Right lobe of liver (tissue), 6 donors: ENCODE data around the gene CWC15. TPM values are rescaled to one million over a fixed set of nuclear protein-coding genes. Genes with fewer than 3 reads are reported as not detected.

Source experiments
- ATAC-seq, 4 donors: fragments of 200-7000 bp; cut with Tn5 transposase; one replicate each; pipeline ENCODE4 v1.9.1; 2020; ENCODE audit warnings: mild to moderate bottlenecking in 4 of 4, moderate library complexity in 4 of 4
- DNase-seq, 3 donors: peaks; one replicate each; pipeline ENCODE4 v3.0.0-alpha.2; 2020
- H3K27ac ChIP-seq, 3 donors: fragments of 200-600 bp; one replicate each; pipeline ENCODE4 v1.8.0; 2022
- H3K27me3 ChIP-seq, 2 donors: fragments of 200-600 bp; one replicate each; pipeline ENCODE4 v1.8.0; 2022
- H3K36me3 ChIP-seq, 4 donors: fragments of 200-600 bp; sonication (generic) in 1 of 4; one replicate each; pipeline versions ENCODE4 v1.5.1 to v1.8.0; 2017 to 2022; ENCODE audit warnings: control low read depth in 1 of 4
- H3K4me1 ChIP-seq, 4 donors: fragments of 200-600 bp; sonication (generic) in 1 of 4; one replicate each; pipeline versions ENCODE4 v1.5.1 to v1.8.0; 2017 to 2022; ENCODE audit warnings: control low read depth in 1 of 4
- H3K4me3 ChIP-seq, 3 donors: fragments of 200-600 bp; one replicate each; pipeline ENCODE4 v1.8.0; 2022
- H3K9me3 ChIP-seq, 4 donors: fragments of 200-600 bp; sonication (generic) in 1 of 4; one replicate each; pipeline versions ENCODE4 v1.5.1 to v1.8.0; 2017 to 2022; ENCODE audit warnings: control low read depth in 1 of 4
- POLR2A ChIP-seq: fragments of 450-650 bp; IDR thresholded peaks from one replicate; pipeline ENCODE4 v1.6.1; 2017; ENCODE audit warnings: antibody characterized with exemption, mild to moderate bottlenecking
- WGBS: methylation state at CpG from one replicate; pipeline ENCODE4 v1.1.6; 2018; ENCODE audit warnings: low coverage, low lambda C conversion rate; ENCODE audit not compliant: insufficient coverage; ENCODE audit errors: missing lambda C conversion rate; 5-methylcytosine and 5-hydroxymethylcytosine counted together
- intact Hi-C, 2 donors: fragments of 100-400 bp; cut with DNase I; formaldehyde crosslinking; loops; one replicate each; pipeline versions ENCODE4 v1.11.2 to v1.14.1; 2022
- total RNA-seq, 6 experiments: library from RNA; depleted of rRNA in 2 of 6; stranded (reverse); fragments of >200 nt in 2 of 6; fragmentation: NEBNext Ultra II Directional in 3 of 6; extraction: Animal tissue kit (Norgen Biotek cat#: 25700) in 3 of 6; gene quantifications; one replicate each; pipeline versions ENCODE4 v1.1.0 to v1.2.4, GENCODE V29; 2016 to 2023
- TF ChIP-seq, protein P1 (sequence below), 4 donors: fragments of 200-600 bp in 3 of 4; fragments of 450-650 bp in 1 of 4; IDR thresholded peaks; one replicate each; pipeline versions ENCODE4 v1.5.1 to v1.8.0; 2016 to 2022; ENCODE audit warnings: antibody characterized with exemption in 4 of 4, mild to moderate bottlenecking in 2 of 4
- donor health status: DM: no; HTN: yes; CAD: no.
- donor health status: DM: no; HTN: no; CAD: no.
- donor health status: DM: no; HTN: no; CAD: no.
- donor health status: DM: no; HTN: yes; CAD: no.
- donor health status: DM: no; HTN: yes; CAD: no.

The CWC15 gene
- total RNA-seq, 6 experiments from 2014 or later, result 23.5 to 31.0 (median 26.7) TPM

DNA sequence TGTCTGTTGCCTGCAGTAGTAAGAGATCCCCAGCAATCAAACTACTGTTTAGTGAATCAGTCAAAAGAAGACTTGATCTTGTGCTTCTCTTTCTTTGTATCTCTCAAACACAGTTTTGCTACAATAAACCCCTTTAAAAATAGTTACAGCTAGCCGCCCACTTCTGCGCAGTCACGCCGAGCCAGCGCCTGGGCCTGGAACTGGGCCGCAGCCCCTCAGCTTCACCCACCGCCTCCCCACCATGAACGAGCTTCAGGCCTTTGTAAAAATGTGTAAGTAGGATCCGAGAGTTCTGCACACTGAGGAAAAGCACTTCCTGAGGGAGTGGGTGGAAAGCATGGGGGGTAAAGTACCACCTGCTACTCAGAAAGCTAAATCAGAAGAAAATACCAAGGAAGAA is 60.5 kb downstream of the CWC15 start:
- no peak for TF ChIP-seq POLR2A
- TF ChIP-seq, protein P1, sequence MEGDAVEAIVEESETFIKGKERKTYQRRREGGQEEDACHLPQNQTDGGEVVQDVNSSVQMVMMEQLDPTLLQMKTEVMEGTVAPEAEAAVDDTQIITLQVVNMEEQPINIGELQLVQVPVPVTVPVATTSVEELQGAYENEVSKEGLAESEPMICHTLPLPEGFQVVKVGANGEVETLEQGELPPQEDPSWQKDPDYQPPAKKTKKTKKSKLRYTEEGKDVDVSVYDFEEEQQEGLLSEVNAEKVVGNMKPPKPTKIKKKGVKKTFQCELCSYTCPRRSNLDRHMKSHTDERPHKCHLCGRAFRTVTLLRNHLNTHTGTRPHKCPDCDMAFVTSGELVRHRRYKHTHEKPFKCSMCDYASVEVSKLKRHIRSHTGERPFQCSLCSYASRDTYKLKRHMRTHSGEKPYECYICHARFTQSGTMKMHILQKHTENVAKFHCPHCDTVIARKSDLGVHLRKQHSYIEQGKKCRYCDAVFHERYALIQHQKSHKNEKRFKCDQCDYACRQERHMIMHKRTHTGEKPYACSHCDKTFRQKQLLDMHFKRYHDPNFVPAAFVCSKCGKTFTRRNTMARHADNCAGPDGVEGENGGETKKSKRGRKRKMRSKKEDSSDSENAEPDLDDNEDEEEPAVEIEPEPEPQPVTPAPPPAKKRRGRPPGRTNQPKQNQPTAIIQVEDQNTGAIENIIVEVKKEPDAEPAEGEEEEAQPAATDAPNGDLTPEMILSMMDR (IDR thresholded peaks at IDR 0.05), result no peak
- intact Hi-C loops, result no loop called here
- Histone ChIP-seq H3K27me3 (no peaks in the 10 kb centered on the region), H3K27ac (no peak overlapping the region), H3K36me3 (no peaks in the 10 kb centered on the region), H3K4me3 (no peak overlapping the region), H3K4me1 (no peaks in the 10 kb centered on the region), H3K9me3 (no peaks in the 10 kb centered on the region)
- no peak for DNase-seq
- 91% methylated on average over 9 of the region's 9 CpGs for WGBS
- ATAC-seq, result no peak

Other genes with a start within 250 kb of the CWC15 start
- 10 to 100 TPM in 4 of 6 experiments, 1 to 10 TPM in 2; 7.4 to 43.8 (median 17.3) TPM for gene AMOTL1, start 205.2 kb downstream of the CWC15 start, total RNA-seq
- under 1 TPM; 0.07 to 0.80 (median 0.18) TPM for gene KDM4D, start 153 bp upstream of the CWC15 start, total RNA-seq
- not detected for gene KDM4E, start 51.7 kb upstream of the CWC15 start, total RNA-seq
- gene KDM4F, start 75.9 kb upstream of the CWC15 start, total RNA-seq, result not detected
- gene SRSF8, start 93.4 kb upstream of the CWC15 start, total RNA-seq, result 10 to 100 TPM; 12.5 to 25.1 (median 19.9) TPM
- gene ENDOD1, start 116.3 kb upstream of the CWC15 start, total RNA-seq, result 1 to 10 TPM; 3.8 to 8.0 (median 6.2) TPM